Subcutaneous abdominal adipose tissue (tissue), 5 donors: ENCODE results near the gene LARGE1.

Source experiments
- H3K27ac ChIP-seq: one replicate; pipeline ENCODE4 v1.7.0; 2013; ENCODE audit warnings: low read depth, mild to moderate bottlenecking, inconsistent platforms, low read length, moderate library complexity
- H3K27me3 ChIP-seq, 5 donors: one replicate each; pipeline ENCODE4 v1.7.0; 2013; ENCODE audit warnings: low read length in 5 of 5, inconsistent platforms in 1 of 5; ENCODE audit not compliant: control insufficient read depth in 5 of 5, insufficient read depth in 4 of 5
- H3K36me3 ChIP-seq, 5 donors: one replicate each; pipeline ENCODE4 v1.7.0; 2013; ENCODE audit warnings: low read length in 5 of 5; ENCODE audit not compliant: control insufficient read depth in 5 of 5, insufficient read depth in 5 of 5
- H3K4me1 ChIP-seq, 5 donors: one replicate each; pipeline ENCODE4 v1.7.0; 2013; ENCODE audit warnings: low read length in 5 of 5, mild to moderate bottlenecking in 3 of 5, moderate library complexity in 1 of 5; ENCODE audit not compliant: control insufficient read depth in 5 of 5, insufficient read depth in 5 of 5
- H3K4me3 ChIP-seq, 5 donors: one replicate each; pipeline ENCODE4 v1.7.0; 2013; ENCODE audit warnings: low read length in 5 of 5, low read depth in 1 of 5
- H3K9ac ChIP-seq, 5 donors: one replicate each; pipeline ENCODE4 v1.7.0; 2013; ENCODE audit warnings: low read length in 5 of 5, mild to moderate bottlenecking in 4 of 5, moderate library complexity in 3 of 5
- H3K9me3 ChIP-seq, 5 donors: one replicate each; pipeline ENCODE4 v1.7.0; 2013; ENCODE audit warnings: low read length in 5 of 5; ENCODE audit not compliant: control insufficient read depth in 5 of 5
- donor health status: healthy.
- donor health status: healthy.
- donor health status: healthy.
- donor health status: healthy.
- donor health status: healthy.

Gene LARGE1

GRCh38 chr22:33917744-33918406 is 2.4 kb downstream of the LARGE1 start:
- H3K9me3 ChIP-seq, result no peaks in the 10 kb centered on the region
- no peak overlapping the region for H3K9ac ChIP-seq
- peak overlapping the region in 1 of 5 donors; percentile 0 for H3K4me3 ChIP-seq
- no peaks in the 10 kb centered on the region for H3K36me3 ChIP-seq
- H3K4me1 ChIP-seq, result peaks cover 1 to 45% (median 31%) of the 10 kb centered on the region in 5 donors
- H3K27ac ChIP-seq, result no peak overlapping the region
- peaks cover 0 to 2% (median 0%) of the 10 kb centered on the region in 5 donors for H3K27me3 ChIP-seq

GRCh38 chr22:33914699-33915098 is 5.6 kb downstream of the LARGE1 start:
- no peak overlapping the region for H3K9ac ChIP-seq
- H3K4me3 ChIP-seq, result no peak overlapping the region
- no peaks in the 10 kb centered on the region for H3K36me3 ChIP-seq
- peaks cover 0 to under 1% (median 0%) of the 10 kb centered on the region in 5 donors for H3K27me3 ChIP-seq
- no peaks in the 10 kb centered on the region for H3K9me3 ChIP-seq
- H3K27ac ChIP-seq, result no peak overlapping the region
- H3K4me1 ChIP-seq, result peaks cover 1 to 30% (median 15%) of the 10 kb centered on the region in 5 donors

GRCh38 chr22:33914131-33914530 is 6.1 kb downstream of the LARGE1 start:
- H3K4me1 ChIP-seq, result peaks cover 1 to 28% (median 9%) of the 10 kb centered on the region in 5 donors
- H3K27me3 ChIP-seq, result no peaks in the 10 kb centered on the region
- no peak overlapping the region for H3K4me3 ChIP-seq
- H3K9me3 ChIP-seq, result no peaks in the 10 kb centered on the region
- H3K27ac ChIP-seq, result no peak overlapping the region
- no peaks in the 10 kb centered on the region for H3K36me3 ChIP-seq
- H3K9ac ChIP-seq, result no peak overlapping the region

GRCh38 chr22:33913188-33913587 is 7.1 kb downstream of the LARGE1 start:
- H3K36me3 ChIP-seq, result no peaks in the 10 kb centered on the region
- H3K4me3 ChIP-seq, result no peak overlapping the region
- H3K9ac ChIP-seq, result no peak overlapping the region
- H3K27me3 ChIP-seq, result no peaks in the 10 kb centered on the region
- H3K4me1 ChIP-seq, result peaks cover 0 to 18% (median 7%) of the 10 kb centered on the region in 5 donors
- no peak overlapping the region for H3K27ac ChIP-seq
- H3K9me3 ChIP-seq, result no peaks in the 10 kb centered on the region

- no peaks in the 10 kb centered on the region for H3K36me3 ChIP-seq
- H3K9me3 ChIP-seq, result no peaks in the 10 kb centered on the region
- H3K4me3 ChIP-seq, result no peak overlapping the region
- H3K27ac ChIP-seq, result no peak overlapping the region
- no peaks in the 10 kb centered on the region for H3K27me3 ChIP-seq
- no peak overlapping the region for H3K9ac ChIP-seq
- peaks cover 0 to 18% (median 7%) of the 10 kb centered on the region in 5 donors for H3K4me1 ChIP-seq
Observed at GRCh38 chr22:33909911-33910310, 10.4 kb downstream of the LARGE1 start.

GRCh38 chr22:33909075-33909458 is 11.2 kb downstream of the LARGE1 start:
- Histone ChIP-seq H3K4me1 (peaks cover 0 to 18% (median 7%) of the 10 kb centered on the region in 5 donors), H3K9ac (no peak overlapping the region), H3K27me3 (no peaks in the 10 kb centered on the region), H3K36me3 (no peaks in the 10 kb centered on the region), H3K4me3 (no peak overlapping the region), H3K27ac (no peak overlapping the region), H3K9me3 (no peaks in the 10 kb centered on the region)

- H3K9me3 ChIP-seq, result no peaks in the 10 kb centered on the region
- H3K4me1 ChIP-seq, result peaks cover 0 to 18% (median 7%) of the 10 kb centered on the region in 5 donors
- no peaks in the 10 kb centered on the region for H3K36me3 ChIP-seq
- no peak overlapping the region for H3K27ac ChIP-seq
- no peaks in the 10 kb centered on the region for H3K27me3 ChIP-seq
- H3K9ac ChIP-seq, result no peak overlapping the region
- H3K4me3 ChIP-seq, result no peak overlapping the region
Observed at GRCh38 chr22:33908171-33909074, 11.9 kb downstream of the LARGE1 start.

- H3K4me1 ChIP-seq, result peaks cover 0 to 22% (median 7%) of the 10 kb centered on the region in 5 donors
- H3K9ac ChIP-seq, result no peak overlapping the region
- no peak overlapping the region for H3K4me3 ChIP-seq
- no peaks in the 10 kb centered on the region for H3K36me3 ChIP-seq
- no peaks in the 10 kb centered on the region for H3K9me3 ChIP-seq
- no peak overlapping the region for H3K27ac ChIP-seq
- H3K27me3 ChIP-seq, result no peaks in the 10 kb centered on the region
Observed at GRCh38 chr22:33906954-33907353, 13.3 kb downstream of the LARGE1 start.

GRCh38 chr22:33906475-33906874 is 13.8 kb downstream of the LARGE1 start:
- Histone ChIP-seq H3K4me1 (peaks cover 0 to 25% (median 7%) of the 10 kb centered on the region in 5 donors), H3K9me3 (no peaks in the 10 kb centered on the region), H3K4me3 (no peak overlapping the region), H3K27me3 (no peaks in the 10 kb centered on the region), H3K9ac (no peak overlapping the region), H3K27ac (no peak overlapping the region), H3K36me3 (no peaks in the 10 kb centered on the region)

GRCh38 chr22:33903012-33903411 is 17.3 kb downstream of the LARGE1 start:
- no peaks in the 10 kb centered on the region for H3K36me3 ChIP-seq
- H3K27ac ChIP-seq, result no peak overlapping the region
- peaks cover 0 to 18% (median 0%) of the 10 kb centered on the region in 5 donors for H3K4me1 ChIP-seq
- H3K9ac ChIP-seq, result no peak overlapping the region
- H3K9me3 ChIP-seq, result no peaks in the 10 kb centered on the region
- H3K4me3 ChIP-seq, result no peak overlapping the region
- H3K27me3 ChIP-seq, result no peaks in the 10 kb centered on the region
